Common myeloid progenitor, CD34-positive (primary cell): ENCODE results near the gene MAEL.

Source experiments
- CTCF ChIA-PET: fragments of 350-600 bp; sonication (Branson Sonifier 250); formaldehyde crosslinking; loops from one replicate; lab custom pipeline; 2021; ENCODE audit warnings: antibody characterized with exemption; lab: Charles Lee
- POLR2A ChIA-PET: fragments of 350-600 bp; sonication (Branson Sonifier 250); formaldehyde crosslinking; loops from one replicate; lab custom pipeline; 2021; ENCODE audit warnings: antibody characterized with exemption; lab: Charles Lee
- DNase-seq, 3 donors: peaks; one replicate each; pipeline versions ENCODE4 v3.0.0 to v3.0.0-alpha.2; 2013
- H3K27ac ChIP-seq, 2 experiments: 1 replicate in 1 of 2; 2 replicates in 1 of 2; pipeline ENCODE4 v1.7.0; 2013; ENCODE audit warnings: inconsistent platforms in 2 of 2, low read length in 2 of 2, mild to moderate bottlenecking in 2 of 2, low read depth in 1 of 2, moderate library complexity in 1 of 2; ENCODE audit not compliant: severe bottlenecking in 2 of 2, insufficient read depth in 1 of 2, poor library complexity in 1 of 2
- H3K27me3 ChIP-seq, 5 experiments: replicated peaks in 2 of 5; 1 replicate in 3 of 5; 2 replicates in 2 of 5; pipeline versions ENCODE4 v1.6.1 to v1.7.0; 2013; ENCODE audit warnings: low read length in 4 of 5, mild to moderate bottlenecking in 2 of 5, moderate library complexity in 2 of 5, inconsistent platforms in 1 of 5; ENCODE audit not compliant: insufficient read depth in 5 of 5, control insufficient read depth in 4 of 5
- H3K36me3 ChIP-seq, 4 experiments: 1 replicate in 2 of 4; 2 replicates in 2 of 4; pipeline versions ENCODE4 v1.6.1 to v1.7.0; 2013; ENCODE audit warnings: low read length in 3 of 4, control low read depth in 1 of 4, mild to moderate bottlenecking in 1 of 4; ENCODE audit not compliant: control insufficient read depth in 4 of 4, insufficient read depth in 4 of 4
- H3K4me1 ChIP-seq, 4 experiments: 1 replicate in 3 of 4; 2 replicates in 1 of 4; pipeline versions ENCODE4 v1.6.1 to v1.7.1; 2013; ENCODE audit warnings: low read length in 3 of 4, mild to moderate bottlenecking in 3 of 4, control low read depth in 1 of 4, inconsistent platforms in 1 of 4, moderate library complexity in 1 of 4; ENCODE audit not compliant: control insufficient read depth in 4 of 4, insufficient read depth in 4 of 4; ENCODE audit errors: control extremely low read depth in 1 of 4
- H3K4me3 ChIP-seq, 7 experiments: 1 replicate in 4 of 7; 2 replicates in 3 of 7; pipeline versions ENCODE4 v1.5.1 to v1.7.0; 2013; ENCODE audit warnings: mild to moderate bottlenecking in 7 of 7, low read length in 6 of 7, moderate library complexity in 6 of 7, inconsistent platforms in 2 of 7, low read depth in 2 of 7, control low read depth in 1 of 7; ENCODE audit not compliant: insufficient read depth in 4 of 7, control insufficient read depth in 1 of 7; ENCODE audit errors: extremely low read depth in 1 of 7
- H3K9me3 ChIP-seq, 5 experiments: 1 replicate in 4 of 5; 2 replicates in 1 of 5; pipeline versions ENCODE4 v1.6.1 to v1.7.1; 2013; ENCODE audit warnings: low read length in 4 of 5, mild to moderate bottlenecking in 2 of 5, inconsistent platforms in 1 of 5, low read depth in 1 of 5, moderate library complexity in 1 of 5; ENCODE audit not compliant: control insufficient read depth in 4 of 5, insufficient read depth in 2 of 5; ENCODE audit errors: control extremely low read depth in 1 of 5
- WGBS: methylation state at CpG from one replicate; pipeline ENCODE4 v1.1.5; 2013; ENCODE audit not compliant: insufficient coverage; 5-methylcytosine and 5-hydroxymethylcytosine counted together

MAEL gene

GRCh38 chr1:166969074-166969677 lies 19.9 kb upstream of the MAEL start:
- Histone ChIP-seq H3K36me3 (no peaks in the 10 kb centered on the region), H3K9me3 (no peaks in the 10 kb centered on the region), H3K27me3 (peaks cover 0 to 29% (median 13%) of the 10 kb centered on the region in 5 experiments), H3K27ac (no peak overlapping the region), H3K4me1 (no peaks in the 10 kb centered on the region), H3K4me3 (no peak overlapping the region)
- peak in 2 of 3 donors; percentile 37 to 45 for DNase-seq
- WGBS, result 84% methylated on average over 4 of the region's 5 CpGs
- CTCF ChIA-PET, result interaction anchor here (1.0 to 1.3 kb wide), 2 partner anchors 29 to 84 kb away, joined by 3 read pairs; no protein-coding TSS in a partner anchor
- POLR2A ChIA-PET, result interaction anchor here (0.6 kb wide), 1 partner anchor 22 kb away, joined by 4 read pairs; no protein-coding TSS in a partner anchor

DNA sequence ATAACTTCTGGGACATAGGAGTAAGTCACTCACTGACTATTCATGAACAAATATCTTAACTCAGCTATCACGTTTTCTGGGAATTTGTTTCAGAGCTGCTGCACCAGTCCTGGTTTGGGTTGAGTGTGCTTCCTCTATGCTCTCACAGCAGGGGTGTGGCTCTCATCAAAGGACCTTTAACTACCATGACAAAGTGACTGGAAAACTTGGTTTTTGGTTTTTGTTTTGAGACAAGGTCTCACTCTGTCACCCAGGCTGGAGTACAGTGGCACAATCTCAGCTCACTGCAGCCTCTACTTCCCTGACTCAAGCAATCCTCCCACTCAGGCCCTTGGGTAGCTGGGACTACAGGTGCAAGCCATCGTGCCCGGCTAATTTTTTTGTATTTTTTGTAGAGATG lies 17.8 kb upstream of the MAEL start:
- no peaks in the 10 kb centered on the region for H3K36me3 ChIP-seq
- peaks cover 0 to 41% (median 17%) of the 10 kb centered on the region in 5 experiments for H3K27me3 ChIP-seq
- ChIA-PET POLR2A (interaction anchor here (0.5 kb wide), 1 partner anchor 88 kb away, joined by 3 read pairs; no protein-coding TSS in a partner anchor), CTCF (no interaction called here)
- H3K4me3 ChIP-seq, result no peak overlapping the region
- 100% methylated on average over 1 of the region's 3 CpGs for WGBS
- H3K27ac ChIP-seq, result no peak overlapping the region
- no peak for DNase-seq
- H3K9me3 ChIP-seq, result no peaks in the 10 kb centered on the region
- peaks cover 0 to 13% (median 8%) of the 10 kb centered on the region in 4 experiments for H3K4me1 ChIP-seq

GRCh38 chr1:166972193-166972592 lies 16.9 kb upstream of the MAEL start:
- Histone ChIP-seq H3K4me1 (peaks cover 0 to 14% (median 8%) of the 10 kb centered on the region in 4 experiments), H3K4me3 (no peak overlapping the region), H3K9me3 (no peaks in the 10 kb centered on the region), H3K27ac (no peak overlapping the region), H3K27me3 (peaks cover 0 to 46% (median 20%) of the 10 kb centered on the region in 5 experiments), H3K36me3 (no peaks in the 10 kb centered on the region)
- no peak for DNase-seq
- POLR2A ChIA-PET, result no interaction called here
- CTCF ChIA-PET, result interaction anchor here (0.8 to 3.5 kb wide), 2 partner anchors 11 to 85 kb away, joined by 3 to 19 read pairs; no protein-coding TSS in a partner anchor
- no CpG with 5 or more reads among the region's 3 CpGs for WGBS

GRCh38 chr1:166972826-166973225 lies 16.3 kb upstream of the MAEL start:
- ChIA-PET POLR2A (no interaction called here), CTCF (interaction anchor here (1.3 to 3.5 kb wide), 3 partner anchors 10 to 85 kb away, joined by 3 to 19 read pairs (median 4); no protein-coding TSS in a partner anchor)
- Histone ChIP-seq H3K36me3 (no peaks in the 10 kb centered on the region), H3K27me3 (peaks cover 0 to 51% (median 21%) of the 10 kb centered on the region in 5 experiments), H3K27ac (no peak overlapping the region), H3K4me3 (no peak overlapping the region), H3K4me1 (peaks cover 0 to 14% (median 8%) of the 10 kb centered on the region in 4 experiments), H3K9me3 (no peaks in the 10 kb centered on the region)
- 17% methylated on average over 1 of the region's 2 CpGs for WGBS
- no peak for DNase-seq

GRCh38 chr1:166974647-166975345 lies 14.3 kb upstream of the MAEL start:
- ChIA-PET POLR2A (interaction anchor here (0.6 to 0.8 kb wide), 2 partner anchors 12 to 21 kb away, joined by 3 read pairs; no protein-coding TSS in a partner anchor), CTCF (interaction anchor here (0.7 to 3.5 kb wide), 4 partner anchors 40 to 83 kb away, joined by 3 to 19 read pairs (median 4); no protein-coding TSS in a partner anchor)
- Histone ChIP-seq H3K4me3 (peak overlapping the region; percentile 55 to 82 (median 72)), H3K4me1 (peaks cover 0 to 16% (median 11%) of the 10 kb centered on the region in 4 experiments), H3K9me3 (no peaks in the 10 kb centered on the region), H3K27me3 (peaks cover 0 to 54% (median 24%) of the 10 kb centered on the region in 5 experiments), H3K36me3 (no peaks in the 10 kb centered on the region), H3K27ac (no peak overlapping the region)
- 4% methylated on average over 4 of the region's 17 CpGs for WGBS
- DNase-seq, result peak; percentile 10 to 61 (median 45)

DNA sequence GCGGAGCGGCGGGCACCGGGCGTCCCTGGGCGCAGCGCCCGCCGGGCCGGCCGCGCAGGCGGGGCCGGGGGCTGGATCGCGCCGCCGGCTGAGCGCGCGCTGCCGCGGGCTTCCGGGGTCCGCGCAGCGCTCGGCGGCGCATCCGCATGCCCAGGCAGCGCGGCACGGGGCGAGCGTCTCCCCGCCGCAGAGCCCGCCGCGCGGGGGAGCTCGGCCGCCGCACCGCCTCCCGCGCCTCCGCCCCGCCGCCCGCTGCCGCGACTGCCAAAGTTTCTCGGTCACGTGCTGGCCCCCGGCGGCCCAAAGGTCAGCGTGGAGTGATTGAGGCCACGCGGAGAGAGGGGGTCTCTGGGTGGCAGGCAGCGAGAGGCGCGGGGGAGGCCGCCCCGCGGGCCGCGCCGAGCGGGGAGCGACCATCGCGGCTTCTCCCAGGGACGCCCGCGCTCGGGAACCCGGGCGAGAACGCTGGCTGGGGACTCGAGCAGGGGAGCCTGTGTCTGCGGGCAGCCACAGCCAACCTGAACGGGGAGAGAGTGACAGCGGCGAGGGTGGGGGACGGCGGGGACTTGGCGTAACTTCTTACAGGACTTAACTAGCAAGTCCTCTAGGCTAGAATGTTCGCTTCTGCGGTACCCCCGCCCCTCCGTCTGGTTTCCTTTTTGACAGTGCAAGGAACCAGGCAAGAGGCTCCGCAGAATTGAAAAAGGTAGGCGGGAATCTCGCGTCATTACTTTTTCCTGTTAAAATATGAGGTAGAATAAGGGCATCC lies 13.5 kb upstream of the MAEL start, which contains the start of gene ILDR2:
Gene ILDR2 (minus strand): TSS at position 180 of the 769 bp plus-strand sequence. CDS start 272 bp downstream, outside the sequence.
- Histone ChIP-seq H3K36me3 (no peaks in the 10 kb centered on the region), H3K27me3 (peaks cover 0 to 54% (median 24%) of the 10 kb centered on the region in 5 experiments), H3K4me3 (peak within 1 kb of the TSS; percentile 55 to 82 (median 72)), H3K9me3 (no peaks in the 10 kb centered on the region), H3K27ac (no peak within 1 kb of the TSS), H3K4me1 (peaks cover 0 to 16% (median 11%) of the 10 kb centered on the region in 4 experiments)
- CTCF ChIA-PET, result interaction anchor here (3.5 kb wide), 1 partner anchor 82 kb away, joined by 19 read pairs; no protein-coding TSS in a partner anchor
- POLR2A ChIA-PET, result interaction anchor here (0.6 kb wide), 1 partner anchor 11 kb away, joined by 3 read pairs; no protein-coding TSS in a partner anchor
- DNase-seq, result peak; percentile 54 to 85 (median 79)
- under 1% methylated on average over 67 of the region's 97 CpGs for WGBS
